Activated CD8-positive, alpha-beta T cell treated with anti-CD3 and anti-CD28 coated beads, Interleukin-2, amount 10 ng/mL, durations not matched to agents 7 days and 5 days (primary cell): ENCODE measurements around the gene OOSP4A. TPM values are rescaled to one million over a fixed set of nuclear protein-coding genes. Genes with fewer than 3 reads are reported as not detected.

ENCODE experiments used
- ATAC-seq: fragments of 150-1000 bp; cut with Tn5 transposase; one replicate; pipeline ENCODE4 v1.10.0; 2021; ENCODE audit warnings: moderate library complexity
- CTCF ChIA-PET: fragments of 350-600 bp; sonication (Branson Sonifier 250); formaldehyde crosslinking; loops from one replicate; lab custom pipeline; 2021; ENCODE audit warnings: antibody characterized with exemption; lab: Charles Lee
- POLR2A ChIA-PET: fragments of 350-600 bp; sonication (Branson Sonifier 250); formaldehyde crosslinking; loops from one replicate; lab custom pipeline; 2021; ENCODE audit warnings: antibody characterized with exemption; lab: Charles Lee
- DNase-seq: peaks from one replicate; pipeline ENCODE4 v3.0.0-alpha.2; 2020
- H3K27ac Mint-ChIP-seq: one replicate; pipeline ENCODE4 v1.8.0; 2021; ENCODE audit warnings: mild to moderate bottlenecking, mixed read lengths
- H3K27me3 Mint-ChIP-seq: one replicate; pipeline ENCODE4 v1.8.0; 2021; ENCODE audit warnings: low read depth, mixed read lengths
- H3K36me3 Mint-ChIP-seq: one replicate; pipeline ENCODE4 v1.8.0; 2021; ENCODE audit warnings: low read depth, mixed read lengths
- H3K4me1 Mint-ChIP-seq: one replicate; pipeline ENCODE4 v1.8.0; 2021; ENCODE audit warnings: low read depth, mixed read lengths
- H3K4me3 Mint-ChIP-seq: one replicate; pipeline ENCODE4 v1.8.0; 2021; ENCODE audit warnings: mild to moderate bottlenecking, mixed read lengths
- H3K9me3 Mint-ChIP-seq: one replicate; pipeline ENCODE4 v1.8.0; 2022; ENCODE audit warnings: mixed read lengths; ENCODE audit not compliant: insufficient read depth
- total RNA-seq, 2 experiments: library from RNA; stranded (reverse); gene quantifications; one replicate each; pipeline ENCODE4 v1.2.3, GENCODE V29; 2021

Gene OOSP4A
- not detected for total RNA-seq

- ChIA-PET CTCF (no interaction called here), POLR2A (no interaction called here)
- H3K36me3 Mint-ChIP-seq = no peaks in the 10 kb centered on the region
- no peak for ATAC-seq
- DNase-seq = no peak
- H3K4me3 Mint-ChIP-seq = no peak within 1 kb of the TSS
- no peak within 1 kb of the TSS for H3K27ac Mint-ChIP-seq
- peaks cover 8% of the 10 kb centered on the region for H3K27me3 Mint-ChIP-seq
- no peaks in the 10 kb centered on the region for H3K4me1 Mint-ChIP-seq
- no peaks in the 10 kb centered on the region for H3K9me3 Mint-ChIP-seq
These were observed at the start of gene OOSP4A for GRCh38 chr11:59963733-59964132. Gene OOSP4A, plus strand, starts transcription at chr11:59964033. Its CDS starts 0 bp downstream, at chr11:59964033.

- H3K4me3 Mint-ChIP-seq = no peak overlapping the region
- DNase-seq (no peak), ATAC-seq (no peak)
- H3K4me1 Mint-ChIP-seq = no peaks in the 10 kb centered on the region
- CTCF ChIA-PET = interaction anchor here (0.7 to 2.0 kb wide), 15 partner anchors 11 to 164 kb away, joined by 3 to 10 read pairs (median 4); partner anchors contain the start of gene MRPL16
- POLR2A ChIA-PET = no interaction called here
- no peaks in the 10 kb centered on the region for H3K36me3 Mint-ChIP-seq
- no peaks in the 10 kb centered on the region for H3K27me3 Mint-ChIP-seq
- peaks cover 11% of the 10 kb centered on the region for H3K9me3 Mint-ChIP-seq
- H3K27ac Mint-ChIP-seq = no peak overlapping the region
These were observed 45.4 kb upstream of the OOSP4A start for GRCh38 chr11:59918480-59918879.

DNA sequence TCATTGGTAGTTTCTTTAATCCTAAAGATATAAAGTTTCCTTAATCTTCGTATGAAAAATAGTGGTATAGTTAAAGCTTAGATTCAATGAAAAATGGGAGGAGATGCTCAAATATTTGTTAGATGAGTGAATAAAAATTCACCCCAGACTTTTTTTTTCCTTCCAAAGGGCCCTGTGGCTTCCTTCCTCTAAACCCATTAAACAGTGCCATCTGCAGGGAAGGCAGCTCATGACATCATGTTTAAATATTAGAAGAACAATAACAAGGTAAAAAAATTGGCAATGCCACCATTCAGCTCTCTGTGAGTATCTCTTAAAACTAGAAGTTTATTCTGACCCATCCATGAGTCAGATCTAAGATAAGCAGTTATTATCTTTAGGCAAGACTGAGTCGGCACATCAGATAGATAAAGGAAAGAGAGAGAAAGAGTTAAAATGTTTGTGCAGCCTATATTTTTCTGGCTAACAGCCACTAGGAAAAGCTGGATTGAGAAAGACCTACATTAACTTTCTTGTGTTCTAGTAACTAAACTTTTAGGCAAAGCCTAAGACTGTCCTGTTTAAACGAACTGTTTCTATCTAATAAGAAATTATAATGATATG, 44.7 kb upstream of the OOSP4A start:
- Mint-ChIP-seq H3K4me1 (no peaks in the 10 kb centered on the region), H3K27me3 (no peaks in the 10 kb centered on the region), H3K4me3 (no peak overlapping the region), H3K36me3 (peaks cover 2% of the 10 kb centered on the region), H3K27ac (no peak overlapping the region), H3K9me3 (peaks cover 11% of the 10 kb centered on the region)
- ChIA-PET CTCF (interaction anchor here (0.7 to 2.0 kb wide), 17 partner anchors 11 to 165 kb away, joined by 3 to 10 read pairs (median 3); partner anchors contain the start of gene MRPL16), POLR2A (no interaction called here)
- ATAC-seq (no peak), DNase-seq (peak; percentile 56)

DNA sequence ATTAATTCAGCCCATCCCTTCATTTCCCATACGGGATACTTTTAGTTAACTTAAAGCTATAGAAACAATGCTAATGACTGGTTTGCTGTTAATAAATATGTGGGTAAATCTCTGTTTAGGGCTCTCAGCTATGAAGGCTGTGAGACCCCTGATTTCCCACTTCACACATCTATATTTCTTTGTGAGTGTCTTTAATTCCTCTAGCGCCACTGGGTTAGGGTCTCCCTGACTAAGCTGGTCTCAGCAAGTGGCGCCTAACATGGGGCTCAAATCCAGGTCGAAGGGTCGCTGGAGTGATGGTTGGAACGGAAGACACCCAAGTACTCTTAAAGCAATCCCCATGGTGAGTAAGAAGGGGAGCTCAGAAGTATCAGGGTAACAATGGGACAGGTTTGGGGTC, 40.0 kb upstream of the OOSP4A start:
- Mint-ChIP-seq H3K4me1 (no peaks in the 10 kb centered on the region), H3K27ac (no peak overlapping the region), H3K4me3 (no peak overlapping the region), H3K36me3 (peaks cover 3% of the 10 kb centered on the region), H3K27me3 (no peaks in the 10 kb centered on the region), H3K9me3 (peaks cover 26% of the 10 kb centered on the region)
- CTCF ChIA-PET = no interaction called here
- no peak for DNase-seq
- no peak for ATAC-seq
- POLR2A ChIA-PET = no interaction called here

DNA sequence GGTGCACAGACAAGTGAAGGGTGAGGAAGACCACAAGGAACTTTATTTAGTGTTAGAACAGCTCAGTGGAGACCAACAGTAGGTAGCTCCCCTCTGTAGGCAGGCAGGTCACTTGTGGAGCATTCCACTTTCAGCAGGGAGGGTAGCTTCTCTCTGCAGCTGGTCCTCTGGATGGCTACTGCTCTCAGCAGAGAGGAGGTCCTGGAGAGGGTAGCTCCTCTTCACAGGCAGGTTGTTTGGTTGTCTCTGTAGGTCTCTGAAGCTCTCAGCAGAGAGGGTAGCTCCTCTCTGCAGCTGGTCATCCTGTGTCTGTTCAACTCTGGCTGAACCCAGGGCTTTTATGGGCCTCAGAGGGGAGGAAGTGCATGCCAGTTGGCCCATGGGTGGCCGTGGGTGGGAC, 32.1 kb upstream of the OOSP4A start:
- H3K36me3 Mint-ChIP-seq = no peaks in the 10 kb centered on the region
- no peak overlapping the region for H3K27ac Mint-ChIP-seq
- no peak overlapping the region for H3K4me3 Mint-ChIP-seq
- H3K9me3 Mint-ChIP-seq = peaks cover 4% of the 10 kb centered on the region
- ChIA-PET CTCF (no interaction called here), POLR2A (no interaction called here)
- no peak for ATAC-seq
- DNase-seq = no peak
- no peaks in the 10 kb centered on the region for H3K4me1 Mint-ChIP-seq
- H3K27me3 Mint-ChIP-seq = no peaks in the 10 kb centered on the region

DNA sequence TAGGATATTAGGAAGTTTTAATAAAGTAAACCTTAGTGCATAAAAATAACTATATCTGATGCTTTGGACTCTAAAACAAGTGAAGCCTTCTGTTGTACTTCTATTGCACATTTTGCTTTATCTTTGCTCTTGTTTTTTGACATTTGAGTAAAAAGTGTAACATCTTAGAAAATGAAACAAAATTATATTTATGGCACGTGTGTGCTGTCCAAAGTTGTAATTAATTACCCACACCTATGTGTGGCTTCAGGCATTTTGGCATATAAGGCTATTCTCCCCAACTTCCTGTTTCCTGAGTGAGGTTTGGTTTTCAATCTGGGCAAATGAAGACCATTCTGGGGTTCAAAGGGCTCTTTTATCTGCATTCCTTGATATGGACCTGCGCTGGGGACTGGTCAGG, 25.7 kb upstream of the OOSP4A start, which contains the start of gene OOSP1:
OOSP1 (plus strand) TSS at position 301 of the 400 bp plus-strand sequence; CDS start at position 324, 23 bp downstream.
- Mint-ChIP-seq H3K36me3 (no peaks in the 10 kb centered on the region), H3K9me3 (no peaks in the 10 kb centered on the region), H3K27ac (no peak within 1 kb of the TSS), H3K4me1 (no peaks in the 10 kb centered on the region), H3K4me3 (no peak within 1 kb of the TSS), H3K27me3 (peaks cover 3% of the 10 kb centered on the region)
- ATAC-seq = no peak
- POLR2A ChIA-PET = no interaction called here
- DNase-seq = no peak
- CTCF ChIA-PET = no interaction called here

DNA sequence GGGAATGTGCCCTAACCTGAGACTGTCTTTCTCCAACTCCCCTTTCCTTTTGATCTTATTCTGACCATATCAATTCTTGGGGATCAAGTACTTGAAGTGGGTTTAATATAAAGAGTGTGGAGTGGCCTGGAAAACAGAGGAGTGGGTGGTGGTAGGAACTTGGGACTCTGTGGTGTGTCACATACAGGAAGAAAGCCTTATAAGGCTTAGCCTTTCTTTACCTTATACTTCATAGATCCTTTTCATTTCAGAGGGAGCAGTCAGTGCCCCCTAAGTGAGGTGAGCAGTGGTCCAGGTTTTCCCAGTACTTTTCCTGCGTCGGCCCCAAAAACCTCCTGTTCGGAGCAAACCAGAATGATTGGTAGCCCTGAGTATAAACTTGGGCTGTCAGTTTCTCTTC, 25.1 kb upstream of the OOSP4A start:
- Mint-ChIP-seq H3K27ac (no peak overlapping the region), H3K27me3 (peaks cover 3% of the 10 kb centered on the region), H3K36me3 (no peaks in the 10 kb centered on the region), H3K4me1 (no peaks in the 10 kb centered on the region), H3K9me3 (no peaks in the 10 kb centered on the region), H3K4me3 (no peak overlapping the region)
- ATAC-seq = no peak
- ChIA-PET POLR2A (no interaction called here), CTCF (no interaction called here)
- no peak for DNase-seq

- CTCF ChIA-PET = no interaction called here
These were observed 24.4 kb upstream of the OOSP4A start for GRCh38 chr11:59939482-59939881.

DNA sequence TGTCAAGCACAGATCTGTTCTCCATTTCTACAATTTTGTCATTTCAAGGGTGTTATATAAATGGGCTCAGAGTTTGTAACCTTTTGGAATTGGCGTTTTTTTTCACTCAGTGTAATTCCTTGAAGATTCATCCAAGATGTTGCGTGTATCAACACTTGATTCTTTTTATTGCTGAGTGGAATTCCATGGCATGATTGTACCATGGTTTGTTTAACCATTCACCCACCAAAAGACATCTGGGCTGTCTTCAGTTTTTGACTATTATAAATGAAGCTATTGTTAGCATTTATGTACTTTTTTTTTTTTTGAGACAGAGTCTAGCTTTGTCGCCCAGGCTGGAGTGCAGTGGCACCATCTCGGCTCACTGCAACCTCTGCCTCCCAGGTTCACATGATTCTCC, 22.7 kb upstream of the OOSP4A start:
- H3K9me3 Mint-ChIP-seq = no peaks in the 10 kb centered on the region
- DNase-seq (no peak), ATAC-seq (no peak)
- H3K36me3 Mint-ChIP-seq = no peaks in the 10 kb centered on the region
- peaks cover 3% of the 10 kb centered on the region for H3K4me1 Mint-ChIP-seq
- H3K4me3 Mint-ChIP-seq = no peak overlapping the region
- CTCF ChIA-PET = no interaction called here
- H3K27me3 Mint-ChIP-seq = peaks cover 3% of the 10 kb centered on the region
- POLR2A ChIA-PET = no interaction called here
- H3K27ac Mint-ChIP-seq = no peak overlapping the region

More at GRCh38 chr11:59939482-59939881, 24.4 kb upstream of the OOSP4A start:
- no peaks in the 10 kb centered on the region for H3K36me3 Mint-ChIP-seq
- no peak overlapping the region for H3K27ac Mint-ChIP-seq
- no peak overlapping the region for H3K4me3 Mint-ChIP-seq
- H3K27me3 Mint-ChIP-seq = peaks cover 3% of the 10 kb centered on the region
- POLR2A ChIA-PET = no interaction called here
- H3K4me1 Mint-ChIP-seq = no peaks in the 10 kb centered on the region
- no peak for ATAC-seq
- no peak for DNase-seq
- H3K9me3 Mint-ChIP-seq = no peaks in the 10 kb centered on the region

DNA sequence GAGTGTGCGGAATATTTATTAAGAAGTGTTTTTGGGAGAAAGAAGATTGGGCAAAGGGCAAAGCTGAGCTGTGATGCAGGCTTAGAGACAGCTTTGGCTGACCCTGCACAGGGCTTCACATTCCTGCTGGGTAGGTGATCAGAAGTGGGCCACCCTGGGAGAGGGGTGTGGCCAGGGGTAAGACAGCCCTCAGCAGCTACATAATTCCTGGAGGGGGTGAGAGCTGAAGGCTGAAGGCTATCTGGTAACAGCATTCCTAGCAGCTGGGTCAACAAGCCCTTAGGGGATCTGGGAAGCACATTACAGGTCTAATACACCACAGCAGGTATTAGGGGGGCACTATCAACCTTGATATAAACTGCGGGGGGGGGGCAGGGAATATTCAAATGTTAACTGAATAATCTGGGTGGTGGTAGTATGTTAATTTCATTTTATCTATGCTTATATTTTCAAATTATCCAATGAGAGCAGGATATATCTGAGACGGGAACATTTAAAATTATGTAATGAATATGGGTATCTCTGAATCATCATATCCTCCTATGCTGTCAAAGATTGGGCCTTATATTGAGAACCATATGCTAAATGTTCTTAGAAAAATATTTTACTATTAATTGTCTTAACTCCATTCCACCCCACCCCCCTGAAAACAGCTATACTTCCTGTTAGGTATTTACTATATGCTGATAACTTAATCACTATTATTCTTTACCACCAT, 19.7 kb upstream of the OOSP4A start:
- no peak for ATAC-seq
- no peak overlapping the region for H3K4me3 Mint-ChIP-seq
- peaks cover 6% of the 10 kb centered on the region for H3K27me3 Mint-ChIP-seq
- ChIA-PET POLR2A (no interaction called here), CTCF (interaction anchor here (1.4 kb wide), 1 partner anchor 121 kb away, joined by 5 read pairs; no protein-coding TSS in a partner anchor)
- no peaks in the 10 kb centered on the region for H3K9me3 Mint-ChIP-seq
- no peak overlapping the region for H3K27ac Mint-ChIP-seq
- no peaks in the 10 kb centered on the region for H3K36me3 Mint-ChIP-seq
- peaks cover 3% of the 10 kb centered on the region for H3K4me1 Mint-ChIP-seq
- DNase-seq = no peak

DNA sequence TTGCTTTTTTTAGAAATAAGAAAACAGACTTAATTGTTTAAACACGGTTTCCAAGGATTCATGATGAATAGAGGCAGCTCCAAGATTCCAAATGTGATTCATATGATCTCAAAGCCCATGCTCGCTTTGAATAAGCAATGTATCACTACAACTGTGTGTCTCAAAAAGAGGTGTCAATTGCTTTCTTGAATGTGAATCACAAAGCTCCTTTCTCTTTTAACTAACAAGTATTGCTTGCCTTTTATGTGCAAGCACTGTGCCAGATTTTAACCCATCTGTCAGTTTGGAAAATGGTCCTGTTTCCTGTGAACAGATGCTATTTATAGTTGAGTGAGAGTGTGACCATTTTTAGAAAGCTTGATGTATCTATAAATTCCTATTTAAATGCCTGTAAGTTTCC, 19.1 kb upstream of the OOSP4A start:
- H3K27me3 Mint-ChIP-seq = peaks cover 6% of the 10 kb centered on the region
- ChIA-PET CTCF (interaction anchor here (1.4 kb wide), 1 partner anchor 122 kb away, joined by 5 read pairs; no protein-coding TSS in a partner anchor), POLR2A (no interaction called here)
- H3K36me3 Mint-ChIP-seq = no peaks in the 10 kb centered on the region
- H3K27ac Mint-ChIP-seq = no peak overlapping the region
- no peak overlapping the region for H3K4me3 Mint-ChIP-seq
- H3K9me3 Mint-ChIP-seq = no peaks in the 10 kb centered on the region
- no peak for ATAC-seq
- H3K4me1 Mint-ChIP-seq = peaks cover 3% of the 10 kb centered on the region
- DNase-seq = no peak

- DNase-seq (no peak), ATAC-seq (no peak)
- POLR2A ChIA-PET = no interaction called here
- Mint-ChIP-seq H3K27ac (no peak overlapping the region), H3K4me1 (no peaks in the 10 kb centered on the region), H3K9me3 (no peaks in the 10 kb centered on the region), H3K27me3 (peaks cover 9% of the 10 kb centered on the region), H3K36me3 (no peaks in the 10 kb centered on the region), H3K4me3 (no peak overlapping the region)
- CTCF ChIA-PET = no interaction called here
These were observed 10.2 kb upstream of the OOSP4A start for GRCh38 chr11:59953463-59954218.
